ENCODE data around the gene ERFL.
A peak's percentile ranks its signal among the peaks of the same experiment; 100 is the strongest.

ERFL gene

DNA sequence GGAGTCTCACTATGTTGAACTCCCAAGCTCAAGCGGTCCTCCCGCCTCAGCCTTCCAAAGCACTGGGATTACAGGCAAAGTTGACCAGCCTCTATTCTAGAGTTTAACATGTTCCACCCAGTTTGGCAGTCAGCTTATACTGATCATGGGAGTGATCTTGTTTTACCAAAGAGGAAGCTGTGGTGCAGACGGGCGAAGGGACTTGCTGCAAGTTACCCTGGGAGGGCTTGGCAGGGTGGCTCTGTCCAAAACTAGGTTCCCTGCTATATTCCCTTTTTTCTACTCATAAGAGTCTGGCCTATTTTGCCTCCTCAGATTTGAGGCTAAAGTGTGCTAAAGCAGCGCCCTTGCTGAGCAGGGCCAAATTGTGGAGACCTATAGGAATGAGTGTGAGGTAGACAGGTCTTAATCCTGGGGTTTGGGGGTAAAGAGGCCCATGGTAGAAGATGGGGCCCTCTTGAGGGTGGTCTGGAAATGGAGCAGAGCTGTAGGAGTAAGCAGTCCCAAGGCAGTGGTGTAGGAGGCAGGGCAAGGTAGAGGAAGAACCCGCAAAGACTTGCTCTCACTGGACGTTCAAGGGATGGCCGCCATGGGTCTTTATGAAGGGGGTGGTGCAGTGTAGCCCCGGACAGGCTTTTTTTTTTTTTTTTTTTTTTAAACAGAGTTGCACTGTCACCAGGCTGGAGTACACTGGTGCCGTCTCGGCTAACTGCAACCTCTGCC lies 64.9 kb downstream of the ERFL start:
- ChIA-PET CTCF (interaction anchor here (0.6 to 2.2 kb wide), 4 partner anchors 10 to 578 kb away, joined by 3 to 19 read pairs (median 5); no protein-coding TSS in a partner anchor), POLR2A (interaction anchor here (0.6 to 3.2 kb wide), 5 partner anchors 9 to 1706 kb away, joined by 3 to 22 read pairs (median 7); partner anchors contain the start of gene RABAC1)
- H3K27ac ChIP-seq (ENCODE audit: extremely low read depth, low read depth, low read length), result peak overlapping the region; percentile 100
- no peak overlapping the region for H3K4me3 ChIP-seq (ENCODE audit: low read depth, low read length)
- TF ChIP-seq ZNF544 (tag by site-specific recombination; IDR thresholded peaks at IDR 0.05) (no peak), ZNF629 (tag by site-specific recombination; IDR thresholded peaks at IDR 0.05) (no peak), ZNF677 (tag by site-specific recombination; IDR thresholded peaks at IDR 0.05) (no peak), ZIC2 (tag by site-specific recombination; IDR thresholded peaks at IDR 0.05) (no peak), ZNF558 (tag by site-specific recombination; IDR thresholded peaks at IDR 0.05) (no peak), ZNF549 (tag by site-specific recombination; IDR thresholded peaks at IDR 0.05) (no peak), SP7 (tag by site-specific recombination; IDR thresholded peaks at IDR 0.05) (no peak)
- peaks cover 31% of the 10 kb centered on the region for H3K4me1 ChIP-seq (ENCODE audit: control insufficient read depth, insufficient read depth, low read length)
- H3K36me3 ChIP-seq (ENCODE audit: control insufficient read depth in 2 of 2, insufficient read depth in 1 of 2, low read length in 2 of 2), result peaks cover 77% of the 10 kb centered on the region in 2 experiments
- no peaks in the 10 kb centered on the region for H3K9me3 ChIP-seq (ENCODE audit: control insufficient read depth, insufficient read depth, low read depth, low read length)

DNA sequence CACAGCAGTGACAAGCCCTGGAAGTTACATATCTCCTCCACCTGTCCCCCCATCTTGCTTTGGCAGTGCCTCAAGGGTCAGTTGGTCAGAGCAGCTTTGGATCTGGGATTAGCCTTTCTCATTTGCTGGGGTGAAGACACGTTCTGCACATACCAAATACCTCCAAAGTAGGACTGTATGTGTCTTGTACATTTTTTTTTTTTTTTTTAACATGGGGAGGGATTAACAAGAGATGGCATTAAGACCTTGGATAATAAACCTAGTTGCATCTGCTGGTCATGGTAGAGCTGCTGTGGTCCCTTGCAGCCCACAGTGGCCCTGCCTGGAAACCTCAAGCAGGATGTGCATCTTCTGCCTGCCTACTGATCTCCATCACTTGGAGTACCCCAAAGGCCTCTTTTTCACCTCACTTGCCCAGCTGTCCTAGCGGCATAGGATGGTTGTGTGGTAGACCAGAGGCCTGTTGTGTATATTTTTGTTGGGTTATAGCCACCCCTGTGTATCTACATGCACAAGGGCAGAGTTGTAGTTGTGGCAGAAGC lies 65.7 kb downstream of the ERFL start:
- ChIA-PET POLR2A (interaction anchor here (0.5 to 3.4 kb wide), 10 partner anchors 10 to 1707 kb away, joined by 3 to 68 read pairs (median 6); partner anchors contain the start of genes ARHGEF1, CD79A and RABAC1), CTCF (interaction anchor here (0.6 to 2.2 kb wide), 6 partner anchors 11 to 1438 kb away, joined by 3 to 19 read pairs (median 4); no protein-coding TSS in a partner anchor)
- Histone ChIP-seq H3K27ac (ENCODE audit: extremely low read depth, low read depth, low read length) (peak overlapping the region; percentile 100), H3K4me3 (ENCODE audit: low read depth, low read length) (peak overlapping the region; percentile 15), H3K36me3 (ENCODE audit: control insufficient read depth in 2 of 2, insufficient read depth in 1 of 2, low read length in 2 of 2) (peaks cover 68 to 69% of the 10 kb centered on the region in 2 experiments), H3K9me3 (ENCODE audit: control insufficient read depth, insufficient read depth, low read depth, low read length) (no peaks in the 10 kb centered on the region), H3K4me1 (ENCODE audit: control insufficient read depth, insufficient read depth, low read length) (peaks cover 31% of the 10 kb centered on the region)
- 0 out of 2 replicates have a peak, but pooled peaks have one; percentile 3 for TF ChIP-seq ZNF239 (tag by site-specific recombination; IDR thresholded peaks at IDR 0.05)
- TF ChIP-seq ZNF530 (tag by site-specific recombination; IDR thresholded peaks at IDR 0.05; ENCODE audit: low read depth), result no peak
- TF ChIP-seq, protein P1, sequence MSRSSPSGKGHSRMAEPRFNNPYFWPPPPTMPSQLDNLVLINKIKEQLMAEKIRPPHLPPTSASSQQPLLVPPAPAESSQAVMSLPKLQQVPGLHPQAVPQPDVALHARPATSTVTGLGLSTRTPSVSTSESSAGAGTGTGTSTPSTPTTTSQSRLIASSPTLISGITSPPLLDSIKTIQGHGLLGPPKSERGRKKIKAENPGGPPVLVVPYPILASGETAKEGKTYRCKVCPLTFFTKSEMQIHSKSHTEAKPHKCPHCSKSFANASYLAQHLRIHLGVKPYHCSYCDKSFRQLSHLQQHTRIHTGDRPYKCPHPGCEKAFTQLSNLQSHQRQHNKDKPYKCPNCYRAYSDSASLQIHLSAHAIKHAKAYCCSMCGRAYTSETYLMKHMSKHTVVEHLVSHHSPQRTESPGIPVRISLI (tag by site-specific recombination; IDR thresholded peaks at IDR 0.05), result peak; percentile 82

DNA sequence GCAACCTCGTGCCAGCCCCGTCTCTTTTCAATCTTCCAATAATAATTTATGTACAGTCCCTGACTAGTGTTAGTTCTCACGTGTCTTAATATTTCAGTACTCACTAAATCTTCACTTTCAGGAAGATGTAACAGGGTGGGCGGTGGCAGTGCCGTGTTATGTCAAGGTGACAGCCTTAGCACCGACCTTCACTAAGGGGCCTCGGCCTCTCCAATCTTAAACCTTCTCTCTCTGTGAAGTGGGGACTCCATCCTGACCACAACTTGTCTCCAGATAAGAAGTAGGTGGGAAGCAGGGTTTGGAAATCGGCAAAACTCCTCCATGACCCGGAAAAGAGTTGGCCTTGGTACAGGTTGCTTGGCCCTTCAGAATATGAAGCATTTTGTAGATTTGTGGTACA lies 66.4 kb downstream of the ERFL start:
- Histone ChIP-seq H3K4me1 (ENCODE audit: control insufficient read depth, insufficient read depth, low read length) (peaks cover 31% of the 10 kb centered on the region), H3K36me3 (ENCODE audit: control insufficient read depth in 2 of 2, insufficient read depth in 1 of 2, low read length in 2 of 2) (peaks cover 62% of the 10 kb centered on the region in 2 experiments), H3K9me3 (ENCODE audit: control insufficient read depth, insufficient read depth, low read depth, low read length) (no peaks in the 10 kb centered on the region), H3K27ac (ENCODE audit: extremely low read depth, low read depth, low read length) (peak overlapping the region; percentile 100), H3K4me3 (ENCODE audit: low read depth, low read length) (peak overlapping the region; percentile 89)
- ChIA-PET POLR2A (interaction anchor here (0.5 to 3.4 kb wide), 9 partner anchors 11 to 97 kb away, joined by 3 to 68 read pairs (median 7); partner anchors contain the start of genes ARHGEF1, CD79A and RABAC1), CTCF (interaction anchor here (0.6 to 3.2 kb wide), 5 partner anchors 11 to 1437 kb away, joined by 3 to 21 read pairs (median 4); no protein-coding TSS in a partner anchor)
- no peak for TF ChIP-seq ZNF433 (tag by site-specific recombination; IDR thresholded peaks at IDR 0.05; ENCODE audit: low read depth)
- TF ChIP-seq, protein P2, sequence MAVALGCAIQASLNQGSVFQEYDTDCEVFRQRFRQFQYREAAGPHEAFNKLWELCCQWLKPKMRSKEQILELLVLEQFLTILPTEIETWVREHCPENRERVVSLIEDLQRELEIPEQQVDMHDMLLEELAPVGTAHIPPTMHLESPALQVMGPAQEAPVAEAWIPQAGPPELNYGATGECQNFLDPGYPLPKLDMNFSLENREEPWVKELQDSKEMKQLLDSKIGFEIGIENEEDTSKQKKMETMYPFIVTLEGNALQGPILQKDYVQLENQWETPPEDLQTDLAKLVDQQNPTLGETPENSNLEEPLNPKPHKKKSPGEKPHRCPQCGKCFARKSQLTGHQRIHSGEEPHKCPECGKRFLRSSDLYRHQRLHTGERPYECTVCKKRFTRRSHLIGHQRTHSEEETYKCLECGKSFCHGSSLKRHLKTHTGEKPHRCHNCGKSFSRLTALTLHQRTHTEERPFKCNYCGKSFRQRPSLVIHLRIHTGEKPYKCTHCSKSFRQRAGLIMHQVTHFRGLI (tag by site-specific recombination; IDR thresholded peaks at IDR 0.05), result no peak
- TF ChIP-seq SETDB1 (IDR thresholded peaks at IDR 0.05; ENCODE audit: insufficient read length, low read length), result no peak
- TF ChIP-seq ZSCAN30 (tag by site-specific recombination; IDR thresholded peaks at IDR 0.05), result no peak
- TF ChIP-seq KLF7 (tag by site-specific recombination; IDR thresholded peaks at IDR 0.05; ENCODE audit: borderline replicate concordance), result no peak
- no peak for TF ChIP-seq ZNF112 (tag by site-specific recombination; IDR thresholded peaks at IDR 0.05)
- 0 out of 2 replicates have a peak, but pooled peaks have one; percentile 0 for TF ChIP-seq ZNF239 (tag by site-specific recombination; IDR thresholded peaks at IDR 0.05)
